GM12865 (cell line): ENCODE results near the gene DMRTA2.
A peak's percentile ranks its signal among the peaks of the same experiment; 100 is the strongest.

Source experiments
- DNase-seq: peaks from one replicate; pipeline ENCODE4 v3.0.0; 2010; ENCODE audit warnings: low read depth
- H3K4me3 ChIP-seq: 2 replicates; pipeline ENCODE4 v1.5.1; 2011; ENCODE audit warnings: mild to moderate bottlenecking, low read depth, low read length, control low read depth
- CTCF ChIP-seq: IDR thresholded peaks from 2 replicates; pipeline ENCODE4 v1.5.1; 2011; ENCODE audit warnings: low read length, control low read depth, low read depth, inconsistent platforms; ENCODE audit not compliant: insufficient read depth; ENCODE audit errors: missing control alignments

The DMRTA2 gene

GRCh38 chr1:50424045-50424883, 1.0 kb upstream of the DMRTA2 start:
- H3K4me3 ChIP-seq = peak overlapping the region; percentile 56
- peak; percentile 46 for DNase-seq

GRCh38 chr1:50423670-50424000, 392 bp upstream of the DMRTA2 start:
- peak; percentile 51 for DNase-seq
- H3K4me3 ChIP-seq = peak overlapping the region; percentile 56
- TF ChIP-seq CTCF = no peak

More at GRCh38 chr1:50424045-50424883, 1.0 kb upstream of the DMRTA2 start:
- TF ChIP-seq CTCF = no peak

- no peak overlapping the region for H3K4me3 ChIP-seq
- no peak for DNase-seq
- TF ChIP-seq CTCF = no peak
Measured at GRCh38 chr1:50422675-50422945, 633 bp downstream of the DMRTA2 start.

GRCh38 chr1:50421768-50422674, 1.2 kb downstream of the DMRTA2 start:
- DNase-seq = no peak
- no peak overlapping the region for H3K4me3 ChIP-seq
- TF ChIP-seq CTCF = no peak

- no peak for TF ChIP-seq CTCF
- no peak overlapping the region for H3K4me3 ChIP-seq
- no peak for DNase-seq
Measured at GRCh38 chr1:50421366-50421748, 1.9 kb downstream of the DMRTA2 start.

GRCh38 chr1:50420689-50421365, 2.4 kb downstream of the DMRTA2 start:
- no peak for DNase-seq
- no peak overlapping the region for H3K4me3 ChIP-seq
- TF ChIP-seq CTCF = no peak
